ENCODE data around the gene LASP1NB.
"Not testable (repeated sequence)": the region's sequence is repeated elsewhere in the genome, so short reads cannot be mapped to it uniquely, and the experiment has no call there.

The LASP1NB gene

GRCh38 chr17:38943607-38944006, 18.2 kb downstream of the LASP1NB start:
- Histone ChIP-seq H3K4me3 (no peak overlapping the region), H3K4me1 (no peaks in the 10 kb centered on the region), H3K9me3 (no peaks in the 10 kb centered on the region), H3K27ac (no peak overlapping the region), H3K27me3 (no peaks in the 10 kb centered on the region), H3K36me3 (no peaks in the 10 kb centered on the region)
- ATAC-seq (ENCODE audit: low FRiP score in 2 of 2) (no peak), DNase-seq (no peak)
- TF ChIP-seq CTCF (IDR thresholded peaks at IDR 0.05) (no peak), POLR2A (IDR thresholded peaks at IDR 0.05) (no peak), POLR2AphosphoS5 (IDR thresholded peaks at IDR 0.05) (no peak), EP300 (IDR thresholded peaks at IDR 0.05) (no peak)
- WGBS, 2 donors = 51 to 63% methylated on average over 8 of the region's 8 CpGs

DNA sequence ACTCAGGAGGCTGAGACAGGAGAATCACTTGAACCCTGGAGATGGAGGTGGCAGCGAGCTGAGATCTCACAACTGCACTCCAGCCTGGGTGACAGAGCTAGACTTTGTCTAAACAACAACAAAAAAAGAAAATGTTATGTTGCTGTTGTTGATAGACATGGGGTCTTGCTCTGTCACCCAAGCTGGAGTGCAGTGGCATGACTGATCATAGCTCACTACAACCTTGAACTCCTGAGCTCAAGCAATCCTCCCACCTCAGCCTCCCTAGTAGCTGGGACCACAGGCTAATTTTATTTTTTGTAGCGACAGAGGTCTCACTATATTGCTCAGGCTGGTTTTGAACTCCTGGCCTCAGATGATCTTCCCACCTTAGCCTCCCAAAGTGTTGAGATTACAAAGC, 21.8 kb downstream of the LASP1NB start:
- no peaks in the 10 kb centered on the region for H3K36me3 ChIP-seq
- WGBS, 2 donors = 90 to 94% methylated on average over 2 of the region's 2 CpGs
- no peak for TF ChIP-seq CTCF (IDR thresholded peaks at IDR 0.05)
- no peak for TF ChIP-seq EP300 (IDR thresholded peaks at IDR 0.05)
- TF ChIP-seq POLR2AphosphoS5 (IDR thresholded peaks at IDR 0.05) = no peak
- TF ChIP-seq POLR2A (IDR thresholded peaks at IDR 0.05) = no peak
- H3K4me1 ChIP-seq = no peaks in the 10 kb centered on the region
- no peak for ATAC-seq (ENCODE audit: low FRiP score in 2 of 2)
- no peak overlapping the region for H3K4me3 ChIP-seq
- DNase-seq = no peak
- no peaks in the 10 kb centered on the region for H3K9me3 ChIP-seq
- H3K27me3 ChIP-seq = no peaks in the 10 kb centered on the region
- no peak overlapping the region for H3K27ac ChIP-seq

DNA sequence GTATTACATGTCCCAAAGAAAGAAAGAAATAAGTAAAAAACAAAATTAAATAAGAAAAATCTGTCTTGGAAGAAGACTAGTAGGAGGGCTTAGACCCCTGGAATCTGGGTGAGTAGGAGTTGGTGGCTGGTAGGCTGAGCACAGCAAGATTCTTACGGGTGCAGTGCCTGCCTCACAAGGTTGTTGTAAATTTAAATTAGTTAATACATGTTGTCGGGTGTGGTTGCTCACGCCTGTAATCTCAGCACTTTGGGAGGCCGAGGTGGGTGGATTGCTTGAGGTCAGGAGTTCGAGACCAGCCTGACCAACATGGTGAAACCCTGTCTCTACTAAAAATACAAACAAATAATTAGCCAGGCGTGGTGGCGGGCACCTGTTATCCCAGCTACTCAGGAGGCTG, 28.4 kb downstream of the LASP1NB start:
- not testable (repeated sequence) for DNase-seq; H3K36me3 ChIP-seq; H3K4me1 ChIP-seq; H3K4me3 ChIP-seq; H3K27ac ChIP-seq; H3K27me3 ChIP-seq; H3K9me3 ChIP-seq; ATAC-seq (ENCODE audit: low FRiP score in 2 of 2)
- 92 to 94% methylated on average over 7 of the region's 7 CpGs for WGBS, 2 donors

- DNase-seq = no peak
- no peak overlapping the region for H3K27ac ChIP-seq
- 0 to 3% methylated on average over 1 of the region's 1 CpG for WGBS, 2 donors
These were observed 32.9 kb downstream of the LASP1NB start for GRCh38 chr17:38958326-38958725.

GRCh38 chr17:38958756-38959155, 33.3 kb downstream of the LASP1NB start:
- TF ChIP-seq CTCF (IDR thresholded peaks at IDR 0.05) (no peak), EP300 (IDR thresholded peaks at IDR 0.05) (no peak), POLR2AphosphoS5 (IDR thresholded peaks at IDR 0.05) (no peak), POLR2A (IDR thresholded peaks at IDR 0.05) (no peak)
- Histone ChIP-seq H3K27ac (no peak overlapping the region), H3K4me3 (no peak overlapping the region), H3K9me3 (no peaks in the 10 kb centered on the region), H3K36me3 (no peaks in the 10 kb centered on the region), H3K4me1 (no peaks in the 10 kb centered on the region), H3K27me3 (no peaks in the 10 kb centered on the region)
- no peak for DNase-seq
- no peak for ATAC-seq (ENCODE audit: low FRiP score in 2 of 2)

More at GRCh38 chr17:38958326-38958725, 32.9 kb downstream of the LASP1NB start:
- no peak overlapping the region for H3K4me3 ChIP-seq
- no peaks in the 10 kb centered on the region for H3K27me3 ChIP-seq
- no peaks in the 10 kb centered on the region for H3K36me3 ChIP-seq
- H3K4me1 ChIP-seq = no peaks in the 10 kb centered on the region
- no peak for TF ChIP-seq EP300 (IDR thresholded peaks at IDR 0.05)
- no peak for TF ChIP-seq POLR2AphosphoS5 (IDR thresholded peaks at IDR 0.05)
- TF ChIP-seq CTCF (IDR thresholded peaks at IDR 0.05) = no peak
- TF ChIP-seq POLR2A (IDR thresholded peaks at IDR 0.05) = no peak
- no peak for ATAC-seq (ENCODE audit: low FRiP score in 2 of 2)
- no peaks in the 10 kb centered on the region for H3K9me3 ChIP-seq

Data from upper lobe of left lung (tissue), 6 donors.